ENCODE data around the gene SLC18A2. TPM values are rescaled to one million over a fixed set of nuclear protein-coding genes. Genes with fewer than 3 reads are reported as not detected.

Gene SLC18A2
- total RNA-seq, 2 donors from 2014 or later = 0.24 TPM

DNA sequence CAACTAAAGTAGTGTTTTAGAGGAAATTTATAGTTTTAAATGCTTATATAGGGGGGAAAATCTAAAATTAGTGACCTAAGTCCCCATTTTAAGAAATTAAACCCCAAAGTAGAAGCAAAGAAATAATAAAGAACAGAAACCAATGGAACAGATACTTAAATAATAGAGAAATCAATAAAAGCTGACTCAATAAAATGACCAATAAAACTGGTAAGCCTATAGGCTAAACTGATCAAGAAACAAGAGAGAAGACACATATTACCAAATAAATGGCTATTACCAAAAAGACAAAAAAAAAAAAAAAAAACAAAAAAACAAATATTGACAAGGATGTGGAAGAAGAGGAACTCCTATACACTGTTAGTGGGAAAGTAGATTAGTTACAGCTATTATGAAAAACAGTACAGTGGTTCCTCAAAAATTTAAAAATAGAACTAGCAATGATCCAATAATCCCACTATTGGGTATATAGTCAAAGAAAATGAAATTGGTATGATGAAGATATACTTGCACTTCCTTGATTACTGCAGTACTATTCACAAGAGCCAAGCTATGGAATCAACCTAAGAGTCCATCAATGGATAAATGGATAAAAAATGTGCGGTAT is 53.2 kb downstream of the SLC18A2 start:
- no peaks in the 10 kb centered on the region for H3K27me3 ChIP-seq (ENCODE audit: control insufficient read depth, insufficient read depth, low read length, poor library complexity, severe bottlenecking)
- H3K9me3 ChIP-seq (ENCODE audit: control insufficient read depth, low read length) = no peaks in the 10 kb centered on the region
- no peak overlapping the region for H3K9ac ChIP-seq (ENCODE audit: extremely low read depth, low read length, poor library complexity, severe bottlenecking)
- Mint-ChIP-seq H3K4me3 (no peak overlapping the region), H3K27me3 (ENCODE audit: insufficient read depth) (no peaks in the 10 kb centered on the region), H3K4me1 (peaks cover 3% of the 10 kb centered on the region), H3K9me3 (no peaks in the 10 kb centered on the region), H3K36me3 (ENCODE audit: low read depth) (peaks cover 16% of the 10 kb centered on the region), H3K27ac (no peak overlapping the region)
- H3K27ac ChIP-seq (ENCODE audit: low read depth, low read length) = no peak overlapping the region
- TF ChIP-seq, protein P1, sequence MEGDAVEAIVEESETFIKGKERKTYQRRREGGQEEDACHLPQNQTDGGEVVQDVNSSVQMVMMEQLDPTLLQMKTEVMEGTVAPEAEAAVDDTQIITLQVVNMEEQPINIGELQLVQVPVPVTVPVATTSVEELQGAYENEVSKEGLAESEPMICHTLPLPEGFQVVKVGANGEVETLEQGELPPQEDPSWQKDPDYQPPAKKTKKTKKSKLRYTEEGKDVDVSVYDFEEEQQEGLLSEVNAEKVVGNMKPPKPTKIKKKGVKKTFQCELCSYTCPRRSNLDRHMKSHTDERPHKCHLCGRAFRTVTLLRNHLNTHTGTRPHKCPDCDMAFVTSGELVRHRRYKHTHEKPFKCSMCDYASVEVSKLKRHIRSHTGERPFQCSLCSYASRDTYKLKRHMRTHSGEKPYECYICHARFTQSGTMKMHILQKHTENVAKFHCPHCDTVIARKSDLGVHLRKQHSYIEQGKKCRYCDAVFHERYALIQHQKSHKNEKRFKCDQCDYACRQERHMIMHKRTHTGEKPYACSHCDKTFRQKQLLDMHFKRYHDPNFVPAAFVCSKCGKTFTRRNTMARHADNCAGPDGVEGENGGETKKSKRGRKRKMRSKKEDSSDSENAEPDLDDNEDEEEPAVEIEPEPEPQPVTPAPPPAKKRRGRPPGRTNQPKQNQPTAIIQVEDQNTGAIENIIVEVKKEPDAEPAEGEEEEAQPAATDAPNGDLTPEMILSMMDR (conservative IDR thresholded peaks at IDR 0.05) = no peak
- WGBS, 2 experiments (ENCODE audit: insufficient coverage in 1 of 2, insufficient read length in 1 of 2) = 86% methylated on average over 1 of the region's 1 CpG; no CpG with 5 or more reads in 1 of the 2 experiments
- H3K4me1 ChIP-seq (ENCODE audit: control insufficient read depth, insufficient read depth, low read length) = no peaks in the 10 kb centered on the region
- peaks cover 6% of the 10 kb centered on the region for H3K36me3 ChIP-seq (ENCODE audit: control insufficient read depth, insufficient read depth, low read length)
- no peak for DNase-seq
- no peak overlapping the region for H3K4me3 ChIP-seq (ENCODE audit: low read length)

DNA sequence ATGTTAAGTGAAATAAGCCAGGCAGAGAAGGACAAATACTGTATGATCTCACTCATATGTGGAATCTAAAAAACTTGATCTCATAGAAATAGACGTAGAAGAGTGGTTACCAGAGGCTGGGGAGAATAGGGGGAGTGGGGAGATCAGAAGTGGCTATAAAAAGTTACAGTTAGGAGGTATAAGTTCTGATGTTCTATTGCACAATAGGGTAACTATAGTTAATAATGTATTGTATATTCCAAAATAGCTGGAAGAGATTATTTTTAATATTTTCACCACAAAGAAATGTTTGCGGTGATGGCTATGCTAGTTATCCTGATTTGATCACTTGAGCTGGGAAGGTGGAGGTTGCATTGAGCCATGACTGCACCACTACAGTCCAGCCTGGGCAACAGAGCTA is 53.8 kb downstream of the SLC18A2 start:
- H3K27ac ChIP-seq (ENCODE audit: low read depth, low read length) = no peak overlapping the region
- DNase-seq = no peak
- no peak overlapping the region for H3K4me3 Mint-ChIP-seq
- no peak overlapping the region for H3K4me3 ChIP-seq (ENCODE audit: low read length)
- peaks cover 13% of the 10 kb centered on the region for H3K36me3 Mint-ChIP-seq (ENCODE audit: low read depth)
- 94 to 100% methylated on average over 1 to 2 of the region's 2 CpGs for WGBS, 2 experiments (ENCODE audit: insufficient coverage in 1 of 2, insufficient read length in 1 of 2)
- H3K4me1 Mint-ChIP-seq = peaks cover 3% of the 10 kb centered on the region
- no peaks in the 10 kb centered on the region for H3K27me3 ChIP-seq (ENCODE audit: control insufficient read depth, insufficient read depth, low read length, poor library complexity, severe bottlenecking)
- H3K4me1 ChIP-seq (ENCODE audit: control insufficient read depth, insufficient read depth, low read length) = no peaks in the 10 kb centered on the region
- H3K27ac Mint-ChIP-seq = no peak overlapping the region
- H3K36me3 ChIP-seq (ENCODE audit: control insufficient read depth, insufficient read depth, low read length) = no peaks in the 10 kb centered on the region
- H3K9ac ChIP-seq (ENCODE audit: extremely low read depth, low read length, poor library complexity, severe bottlenecking) = no peak overlapping the region
- H3K9me3 Mint-ChIP-seq = no peaks in the 10 kb centered on the region
- no peaks in the 10 kb centered on the region for H3K27me3 Mint-ChIP-seq (ENCODE audit: insufficient read depth)
- no peaks in the 10 kb centered on the region for H3K9me3 ChIP-seq (ENCODE audit: control insufficient read depth, low read length)
- TF ChIP-seq, protein P1 (conservative IDR thresholded peaks at IDR 0.05) = no peak

DNA sequence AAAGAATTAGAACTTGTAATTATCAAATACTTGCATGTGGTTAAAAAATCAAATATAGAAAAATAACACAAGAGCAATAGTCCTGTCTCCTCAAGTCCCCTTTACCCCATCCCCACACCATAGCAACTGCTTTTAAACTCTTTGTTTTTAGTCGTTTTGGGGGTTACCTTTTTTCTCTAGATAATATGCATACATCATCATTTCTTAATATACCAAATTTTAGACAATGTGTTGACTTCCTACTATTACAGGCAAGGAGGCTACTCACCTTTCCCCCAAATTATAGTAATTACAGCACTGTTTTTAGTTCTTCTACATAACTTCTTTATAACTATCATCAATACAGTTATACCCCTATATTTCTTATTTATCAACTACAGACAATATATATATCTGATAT is 57.3 kb downstream of the SLC18A2 start:
- H3K27ac ChIP-seq (ENCODE audit: low read depth, low read length) = no peak overlapping the region
- H3K9me3 ChIP-seq (ENCODE audit: control insufficient read depth, low read length) = no peaks in the 10 kb centered on the region
- Mint-ChIP-seq H3K4me3 (no peak overlapping the region), H3K36me3 (ENCODE audit: low read depth) (peaks cover 16% of the 10 kb centered on the region), H3K4me1 (no peaks in the 10 kb centered on the region), H3K9me3 (peaks cover 8% of the 10 kb centered on the region), H3K27ac (no peak overlapping the region), H3K27me3 (ENCODE audit: insufficient read depth) (no peaks in the 10 kb centered on the region)
- TF ChIP-seq, protein P1 (conservative IDR thresholded peaks at IDR 0.05) = no peak
- H3K4me3 ChIP-seq (ENCODE audit: low read length) = no peak overlapping the region
- DNase-seq = no peak
- H3K9ac ChIP-seq (ENCODE audit: extremely low read depth, low read length, poor library complexity, severe bottlenecking) = no peak overlapping the region
- H3K4me1 ChIP-seq (ENCODE audit: control insufficient read depth, insufficient read depth, low read length) = no peaks in the 10 kb centered on the region
- H3K36me3 ChIP-seq (ENCODE audit: control insufficient read depth, insufficient read depth, low read length) = no peaks in the 10 kb centered on the region
- H3K27me3 ChIP-seq (ENCODE audit: control insufficient read depth, insufficient read depth, low read length, poor library complexity, severe bottlenecking) = no peaks in the 10 kb centered on the region
- WGBS, 2 experiments (ENCODE audit: insufficient coverage in 1 of 2, insufficient read length in 1 of 2) = 80 to 100% methylated on average over 1 of the region's 1 CpG

Data from endodermal cell (in vitro differentiated cells).